ENCODE results near the gene VPS29.

VPS29 gene

DNA sequence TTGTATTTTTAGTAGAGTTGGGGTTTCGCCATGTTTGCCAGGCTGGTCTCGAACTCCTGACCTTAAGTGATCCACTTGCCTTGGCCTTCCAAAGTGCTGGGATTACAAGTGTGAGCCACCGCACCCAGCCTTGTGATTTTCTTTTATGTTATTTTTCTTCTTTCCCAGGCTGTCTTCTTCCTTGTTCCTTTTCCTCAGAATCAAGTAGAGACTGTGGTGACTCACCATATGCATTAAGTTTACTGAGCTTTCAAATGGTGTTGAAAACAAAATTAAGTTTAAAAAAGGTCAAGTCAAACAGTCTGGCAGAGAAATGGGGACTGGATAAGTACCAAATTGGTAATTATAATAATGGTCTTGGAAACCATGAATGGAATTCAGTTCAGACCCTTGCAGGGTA is 57.5 kb downstream of the VPS29 start:
- DNase-seq, result no peak

Data from NCI-H1417 treated with DMSO at 0.1 percent for 48 hours (cell line).